GM18858 (cell line): ENCODE data around the gene KIF11.

Source experiments
- ATAC-seq: cut with Tn5 transposase; IDR thresholded peaks from one replicate; pipeline ENCODE4 v1.9.1; 2021; ENCODE audit not compliant: unreplicated experiment

KIF11 gene

DNA sequence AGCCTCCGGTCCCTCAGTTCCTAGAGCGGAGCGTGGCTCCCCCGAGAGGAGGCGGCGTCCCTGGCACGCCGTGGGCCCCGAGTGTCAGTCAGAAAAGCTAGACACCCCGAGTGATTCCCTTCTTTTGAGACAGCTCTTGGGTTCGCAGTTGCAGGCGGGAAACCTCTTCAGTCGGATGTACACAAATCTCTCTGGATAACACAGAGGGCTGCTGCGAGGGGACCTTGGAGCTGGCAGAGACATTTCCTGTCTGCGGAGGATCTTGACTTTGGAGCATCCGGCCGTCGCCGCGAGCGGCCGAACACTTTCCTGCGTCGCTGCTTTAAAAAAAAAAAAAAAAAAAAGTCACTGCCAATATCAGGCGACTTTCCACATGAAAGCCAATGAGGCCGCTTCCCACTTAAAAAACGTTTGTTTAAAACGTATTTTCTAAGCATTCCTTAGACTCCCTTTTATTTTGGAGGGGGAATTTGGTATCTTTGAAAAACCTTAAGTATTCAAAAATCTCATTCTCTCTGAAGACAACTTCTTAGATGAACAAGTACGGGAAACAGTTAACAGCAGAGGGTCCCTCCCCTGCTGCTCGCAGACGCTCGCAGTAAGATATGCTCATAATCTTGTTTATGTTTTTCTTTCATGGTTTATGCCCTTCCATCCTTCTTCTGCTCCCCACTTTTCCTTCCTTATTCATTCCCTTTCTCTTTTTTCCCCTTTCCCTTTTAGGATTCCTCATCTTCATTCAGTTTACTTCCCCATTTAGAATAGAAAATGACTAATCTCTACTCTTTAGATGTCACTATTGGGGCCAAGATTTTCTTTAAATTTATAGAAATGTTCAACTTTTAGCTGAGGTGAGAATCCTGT, 106.8 kb downstream of the KIF11 start:
- ATAC-seq: no peak

DNA sequence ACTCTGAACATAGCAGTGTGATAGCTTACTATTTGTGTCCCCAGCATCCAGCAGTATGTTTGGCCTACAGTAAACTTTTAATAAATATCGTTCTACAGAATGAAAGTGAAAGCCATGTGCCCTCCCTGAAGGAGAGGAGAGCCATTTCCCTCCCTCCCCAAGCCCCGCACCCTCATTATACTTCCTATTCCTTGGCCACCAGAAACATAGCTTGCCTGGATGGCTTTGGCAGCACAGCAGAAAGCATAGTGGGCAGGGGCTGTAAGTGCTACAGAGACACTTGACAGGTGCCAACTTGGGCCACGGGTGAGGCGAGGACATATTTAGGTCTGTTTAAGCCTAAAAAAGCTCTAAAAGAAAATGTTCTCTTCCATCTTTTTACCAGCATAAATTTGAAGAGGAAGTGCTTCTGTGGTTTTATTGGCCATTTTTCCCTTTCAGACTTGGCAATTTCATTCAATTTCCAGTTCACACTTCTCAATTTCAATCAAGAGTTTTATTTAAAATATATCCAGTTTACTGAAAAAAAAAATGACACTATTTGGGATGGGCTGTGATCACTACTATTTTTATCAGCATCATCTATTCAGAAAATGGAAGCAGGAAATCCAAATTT, 109.5 kb downstream of the KIF11 start:
- no peak for ATAC-seq
